ENCODE measurements around the gene USP9X.

Gene USP9X

GRCh38 chrX:41087201-41087600 lies 2.0 kb downstream of the USP9X start:
- peaks cover 36% of the 10 kb centered on the region for H3K4me1 Mint-ChIP-seq
- peak overlapping the region; percentile 49 to 100 (median 95) for H3K27ac Mint-ChIP-seq
- TF ChIP-seq CTCF (IDR thresholded peaks at IDR 0.05; ENCODE audit: unreplicated experiment in 3 of 3): no peak
- peak overlapping the region; percentile 88 to 93 (median 89) for H3K4me3 Mint-ChIP-seq
- H3K9me3 Mint-ChIP-seq: peaks cover 5% of the 10 kb centered on the region
- peaks cover 6% of the 10 kb centered on the region for H3K36me3 Mint-ChIP-seq (ENCODE audit: low read depth)
- H3K27me3 Mint-ChIP-seq (ENCODE audit: low read depth): no peaks in the 10 kb centered on the region

GRCh38 chrX:41090568-41091238 lies 5.5 kb downstream of the USP9X start:
- peaks cover 46% of the 10 kb centered on the region for H3K4me1 Mint-ChIP-seq

GRCh38 chrX:41092776-41093175 lies 7.5 kb downstream of the USP9X start:
- peaks cover 53% of the 10 kb centered on the region for H3K4me1 Mint-ChIP-seq
- no peak overlapping the region for H3K27ac Mint-ChIP-seq
- no peaks in the 10 kb centered on the region for H3K9me3 Mint-ChIP-seq
- H3K27me3 Mint-ChIP-seq (ENCODE audit: low read depth): peaks cover 3% of the 10 kb centered on the region
- no peak overlapping the region for H3K4me3 Mint-ChIP-seq
- peaks cover 9% of the 10 kb centered on the region for H3K36me3 Mint-ChIP-seq (ENCODE audit: low read depth)
- no peak for TF ChIP-seq CTCF (IDR thresholded peaks at IDR 0.05; ENCODE audit: unreplicated experiment in 3 of 3)

More at GRCh38 chrX:41090568-41091238, 5.5 kb downstream of the USP9X start:
- TF ChIP-seq CTCF (IDR thresholded peaks at IDR 0.05; ENCODE audit: unreplicated experiment in 3 of 3): no peak
- H3K27ac Mint-ChIP-seq: no peak overlapping the region
- H3K27me3 Mint-ChIP-seq (ENCODE audit: low read depth): peaks cover 3% of the 10 kb centered on the region
- peak overlapping the region in 1 of 3 experiments; percentile 40 for H3K4me3 Mint-ChIP-seq
- peaks cover 9% of the 10 kb centered on the region for H3K36me3 Mint-ChIP-seq (ENCODE audit: low read depth)
- peaks cover 5% of the 10 kb centered on the region for H3K9me3 Mint-ChIP-seq

GRCh38 chrX:41095174-41095573 lies 9.9 kb downstream of the USP9X start:
- H3K4me3 Mint-ChIP-seq: no peak overlapping the region
- peaks cover 35% of the 10 kb centered on the region for H3K4me1 Mint-ChIP-seq
- peaks cover 14% of the 10 kb centered on the region for H3K36me3 Mint-ChIP-seq (ENCODE audit: low read depth)
- peak overlapping the region in 2 of 3 experiments; percentile 0 to 1 for H3K27ac Mint-ChIP-seq
- TF ChIP-seq CTCF (IDR thresholded peaks at IDR 0.05; ENCODE audit: unreplicated experiment in 3 of 3): no peak
- H3K9me3 Mint-ChIP-seq: no peaks in the 10 kb centered on the region
- H3K27me3 Mint-ChIP-seq (ENCODE audit: low read depth): peaks cover 3% of the 10 kb centered on the region

- Mint-ChIP-seq H3K9me3 (no peaks in the 10 kb centered on the region), H3K27me3 (ENCODE audit: low read depth) (peaks cover 3% of the 10 kb centered on the region), H3K4me1 (peaks cover 31% of the 10 kb centered on the region), H3K4me3 (no peak overlapping the region), H3K27ac (peak overlapping the region in 1 of 3 experiments; percentile 8), H3K36me3 (ENCODE audit: low read depth) (peaks cover 14% of the 10 kb centered on the region)
- TF ChIP-seq CTCF (IDR thresholded peaks at IDR 0.05; ENCODE audit: unreplicated experiment in 3 of 3): no peak
Observed at GRCh38 chrX:41095908-41096307, 10.7 kb downstream of the USP9X start.
